Mesendoderm (in vitro differentiated cells): ENCODE data around the gene PIK3AP1.

Experiments used
- DNase-seq: peaks from one replicate; pipeline ENCODE4 v3.0.0; 2013
- H2AK5ac ChIP-seq: 2 replicates; pipeline ENCODE4 v1.6.1; 2013; ENCODE audit warnings: low read length, inconsistent platforms
- H2BK120ac ChIP-seq: 2 replicates; pipeline ENCODE4 v1.6.1; 2013; ENCODE audit warnings: low read depth, mild to moderate bottlenecking, low read length, moderate library complexity, mixed read lengths
- H2BK15ac ChIP-seq: replicated peaks from 2 replicates; pipeline ENCODE4 v1.6.1; 2013; ENCODE audit warnings: low read depth, mild to moderate bottlenecking, moderate library complexity
- H2BK5ac ChIP-seq: 2 replicates; pipeline ENCODE4 v1.6.1; 2013; ENCODE audit warnings: low read length, inconsistent platforms
- H3K18ac ChIP-seq: 2 replicates; pipeline ENCODE4 v1.6.1; 2013; ENCODE audit warnings: mild to moderate bottlenecking, low read length, mixed read lengths
- H3K23ac ChIP-seq: one replicate; pipeline ENCODE4 v1.6.1; 2013; ENCODE audit warnings: low read length
- H3K27ac ChIP-seq: 2 replicates; pipeline ENCODE4 v1.5.1; 2013; ENCODE audit warnings: low read depth, mild to moderate bottlenecking, inconsistent platforms, low read length, moderate library complexity
- H3K27me3 ChIP-seq: 2 replicates; pipeline ENCODE4 v1.6.1; 2013; ENCODE audit warnings: low read length, control low read depth, mild to moderate bottlenecking, inconsistent platforms; ENCODE audit not compliant: insufficient read depth, poor library complexity
- H3K36me3 ChIP-seq: 2 replicates; pipeline ENCODE4 v1.6.1; 2013; ENCODE audit warnings: low read length, inconsistent platforms; ENCODE audit not compliant: control insufficient read depth, insufficient read depth
- H3K4ac ChIP-seq: one replicate; pipeline ENCODE4 v1.6.1; 2013; ENCODE audit warnings: low read depth, mild to moderate bottlenecking, low read length, moderate library complexity
- H3K4me1 ChIP-seq: 2 replicates; pipeline ENCODE4 v1.6.1; 2013; ENCODE audit warnings: low read depth, low read length, inconsistent platforms; ENCODE audit not compliant: control insufficient read depth
- H3K4me2 ChIP-seq: 2 replicates; pipeline ENCODE4 v1.6.1; 2013; ENCODE audit warnings: low read length
- H3K4me3 ChIP-seq: 2 replicates; pipeline ENCODE4 v1.5.1; 2013; ENCODE audit warnings: mild to moderate bottlenecking, low read length
- H3K56ac ChIP-seq: one replicate; pipeline ENCODE4 v1.6.1; 2013; ENCODE audit warnings: low read length
- H3K79me1 ChIP-seq: 2 replicates; pipeline ENCODE4 v1.6.1; 2013; ENCODE audit warnings: low read length, inconsistent platforms
- H3K79me2 ChIP-seq: 2 replicates; pipeline ENCODE4 v1.6.1; 2013; ENCODE audit warnings: mild to moderate bottlenecking, low read length; ENCODE audit not compliant: control insufficient read depth, insufficient read depth
- H3K9ac ChIP-seq: 2 replicates; pipeline ENCODE4 v1.6.1; 2013; ENCODE audit warnings: low read length, inconsistent platforms
- H4K5ac ChIP-seq: one replicate; pipeline ENCODE4 v1.6.1; 2013; ENCODE audit warnings: low read length
- H4K8ac ChIP-seq: one replicate; pipeline ENCODE4 v1.6.1; 2013; ENCODE audit warnings: low read depth, mild to moderate bottlenecking, control low read depth, low read length, moderate library complexity
- WGBS: extraction: QIAGEN DNeasy Blood & Tissue Kit; methylation state at CpG from one replicate; pipeline ENCODE4 v1.1.7; 2013; ENCODE audit warnings: low lambda C conversion rate, missing lambda C conversion rate; ENCODE audit not compliant: insufficient coverage; ENCODE audit errors: extremely low coverage; 5-methylcytosine and 5-hydroxymethylcytosine counted together

The PIK3AP1 gene

DNA sequence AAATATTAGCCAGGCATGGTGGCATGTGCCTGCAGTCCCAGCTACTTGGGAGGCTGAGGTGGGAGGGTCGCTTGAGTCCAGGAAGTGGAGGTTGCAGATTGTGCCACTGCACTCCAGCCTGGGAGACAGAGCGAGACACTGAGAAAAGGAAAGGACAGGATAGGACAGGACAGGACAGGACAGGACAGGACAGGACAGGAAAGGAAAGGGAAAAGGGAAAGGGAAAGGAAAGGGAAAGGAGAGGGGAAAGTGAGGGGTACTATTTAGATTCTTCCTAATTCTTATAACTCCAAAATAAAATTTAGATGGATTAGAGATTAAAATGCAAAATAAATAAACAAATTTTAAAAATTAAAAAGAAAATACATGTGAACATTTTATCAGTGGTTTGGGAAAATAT, 58.7 kb downstream of the PIK3AP1 start:
- no peak overlapping the region for H3K23ac ChIP-seq
- DNase-seq: no peak
- no peak overlapping the region for H2BK5ac ChIP-seq
- no peak overlapping the region for H3K4me2 ChIP-seq
- H3K27ac ChIP-seq: no peak overlapping the region
- no peaks in the 10 kb centered on the region for H3K4me1 ChIP-seq
- H3K79me2 ChIP-seq: no peaks in the 10 kb centered on the region
- no peak overlapping the region for H3K4ac ChIP-seq
- no peak overlapping the region for H3K9ac ChIP-seq
- H4K5ac ChIP-seq: no peak overlapping the region
- H3K36me3 ChIP-seq: no peaks in the 10 kb centered on the region
- no peak overlapping the region for H3K56ac ChIP-seq
- no peak overlapping the region for H3K18ac ChIP-seq
- no peaks in the 10 kb centered on the region for H3K79me1 ChIP-seq
- no peak overlapping the region for H3K4me3 ChIP-seq
- no peak overlapping the region for H2AK5ac ChIP-seq
- no CpG with 5 or more reads among the region's 2 CpGs for WGBS
- no peak overlapping the region for H4K8ac ChIP-seq
- no peak overlapping the region for H2BK15ac ChIP-seq
- no peak overlapping the region for H2BK120ac ChIP-seq
- no peaks in the 10 kb centered on the region for H3K27me3 ChIP-seq

- Histone ChIP-seq H3K18ac (no peak overlapping the region), H3K27ac (no peak overlapping the region), H3K79me2 (no peaks in the 10 kb centered on the region), H2BK120ac (no peak overlapping the region), H3K27me3 (no peaks in the 10 kb centered on the region), H2BK5ac (no peak overlapping the region), H3K4me1 (no peaks in the 10 kb centered on the region), H2AK5ac (no peak overlapping the region), H4K8ac (no peak overlapping the region), H2BK15ac (no peak overlapping the region), H3K4me2 (no peak overlapping the region), H3K9ac (no peak overlapping the region), H3K4ac (no peak overlapping the region), H3K36me3 (no peaks in the 10 kb centered on the region), H3K56ac (no peak overlapping the region), H4K5ac (no peak overlapping the region), H3K79me1 (no peaks in the 10 kb centered on the region), H3K23ac (no peak overlapping the region), H3K4me3 (no peak overlapping the region)
- WGBS: no CpG with 5 or more reads among the region's 3 CpGs
- no peak for DNase-seq
Measured at GRCh38 chr10:96660297-96660696, 60.0 kb downstream of the PIK3AP1 start.

DNA sequence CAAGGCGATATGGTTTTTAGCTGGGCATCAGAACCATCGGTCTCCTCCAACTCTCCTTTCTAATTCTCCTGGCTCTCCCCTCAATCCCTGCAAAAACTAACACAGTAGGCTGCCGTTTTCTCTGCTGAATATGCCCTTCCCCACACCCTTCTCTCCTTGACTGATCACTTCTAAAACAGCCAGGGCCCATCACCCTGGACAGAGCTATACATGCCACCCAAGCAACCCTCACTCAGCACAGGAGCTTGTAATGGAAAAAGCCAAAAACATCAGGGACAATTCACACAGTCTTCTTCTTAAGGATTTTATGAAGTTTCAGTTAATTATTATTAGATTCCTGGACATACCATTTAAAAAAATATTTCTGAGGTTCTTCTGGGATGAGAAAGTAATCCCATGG, 61.5 kb downstream of the PIK3AP1 start:
- H3K23ac ChIP-seq: no peak overlapping the region

DNA sequence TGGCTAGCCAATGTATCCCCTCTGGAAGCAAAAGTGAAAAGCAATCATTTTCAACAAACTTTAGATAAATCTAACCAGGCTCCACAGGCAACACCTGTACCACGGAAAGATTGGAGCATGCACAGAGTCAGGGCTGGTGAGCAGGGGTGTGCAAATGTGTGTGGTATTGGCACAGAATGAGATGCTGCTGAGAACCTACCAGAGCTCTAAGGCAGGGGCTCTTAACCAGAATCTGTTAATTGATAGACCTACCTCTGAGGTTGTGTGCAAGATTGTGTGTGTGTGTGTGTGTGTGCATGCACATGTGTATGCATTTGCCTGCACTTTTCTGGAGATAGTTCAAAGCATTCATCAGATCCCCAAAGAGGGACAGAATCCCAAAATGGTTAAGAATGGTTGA, 62.9 kb downstream of the PIK3AP1 start:
- Histone ChIP-seq H3K9ac (no peak overlapping the region), H3K18ac (no peak overlapping the region), H4K5ac (no peak overlapping the region), H3K79me2 (no peaks in the 10 kb centered on the region), H3K27ac (no peak overlapping the region), H3K79me1 (no peaks in the 10 kb centered on the region), H4K8ac (no peak overlapping the region), H3K36me3 (no peaks in the 10 kb centered on the region), H2BK120ac (no peak overlapping the region), H3K27me3 (no peaks in the 10 kb centered on the region), H2BK5ac (no peak overlapping the region), H3K4me3 (no peak overlapping the region), H3K4me2 (no peak overlapping the region), H3K23ac (no peak overlapping the region), H3K4ac (no peak overlapping the region), H3K56ac (no peak overlapping the region), H2BK15ac (no peak overlapping the region), H2AK5ac (no peak overlapping the region), H3K4me1 (no peaks in the 10 kb centered on the region)
- WGBS: no CpG with 5 or more reads among the region's 1 CpG
- no peak for DNase-seq

More for the DNA sequence above, 61.5 kb downstream of the PIK3AP1 start:
- H2BK5ac ChIP-seq: no peak overlapping the region
- H3K56ac ChIP-seq: no peak overlapping the region
- no peak overlapping the region for H2BK15ac ChIP-seq
- H3K18ac ChIP-seq: no peak overlapping the region
- no peaks in the 10 kb centered on the region for H3K36me3 ChIP-seq
- H3K9ac ChIP-seq: no peak overlapping the region
- no peaks in the 10 kb centered on the region for H3K4me1 ChIP-seq
- H2BK120ac ChIP-seq: no peak overlapping the region
- no peaks in the 10 kb centered on the region for H3K79me2 ChIP-seq
- WGBS: no CpG with 5 or more reads among the region's 3 CpGs
- no peaks in the 10 kb centered on the region for H3K27me3 ChIP-seq
- H3K4me2 ChIP-seq: no peak overlapping the region
- H2AK5ac ChIP-seq: no peak overlapping the region
- H3K79me1 ChIP-seq: no peaks in the 10 kb centered on the region
- no peak overlapping the region for H4K8ac ChIP-seq
- H4K5ac ChIP-seq: no peak overlapping the region
- H3K27ac ChIP-seq: no peak overlapping the region
- no peak overlapping the region for H3K4me3 ChIP-seq
- H3K4ac ChIP-seq: no peak overlapping the region
- no peak for DNase-seq

DNA sequence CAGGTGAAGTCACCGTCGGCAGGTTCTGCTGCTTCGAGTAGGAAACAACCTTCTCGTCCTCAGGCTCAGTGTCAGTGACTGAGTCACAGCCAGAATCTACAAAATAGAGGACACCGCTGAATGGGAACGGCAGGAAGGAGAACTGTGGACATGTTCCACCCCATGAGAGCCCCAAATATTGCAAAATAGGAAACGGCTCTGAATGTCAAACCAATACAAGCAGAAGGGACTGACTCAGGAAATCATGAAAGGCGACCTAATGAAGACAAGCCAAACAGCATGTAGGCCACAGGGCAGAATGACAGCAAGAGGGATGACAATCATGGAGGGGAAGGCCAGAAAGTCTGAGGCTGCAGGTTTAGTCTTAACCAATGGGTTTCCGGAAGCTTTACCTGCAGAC, 63.5 kb downstream of the PIK3AP1 start:
- no peak overlapping the region for H2BK15ac ChIP-seq
- no peaks in the 10 kb centered on the region for H3K4me1 ChIP-seq
- H3K79me2 ChIP-seq: no peaks in the 10 kb centered on the region
- no peak overlapping the region for H3K4me3 ChIP-seq
- H3K9ac ChIP-seq: no peak overlapping the region
- no peak overlapping the region for H3K27ac ChIP-seq
- no peak overlapping the region for H2AK5ac ChIP-seq
- no peak overlapping the region for H2BK5ac ChIP-seq
- no peak overlapping the region for H3K56ac ChIP-seq
- no peak overlapping the region for H4K5ac ChIP-seq
- H3K4ac ChIP-seq: no peak overlapping the region
- no peak overlapping the region for H4K8ac ChIP-seq
- H3K23ac ChIP-seq: no peak overlapping the region
- no peak overlapping the region for H3K18ac ChIP-seq
- no CpG with 5 or more reads among the region's 9 CpGs for WGBS
- H3K4me2 ChIP-seq: no peak overlapping the region
- no peaks in the 10 kb centered on the region for H3K27me3 ChIP-seq
- no peaks in the 10 kb centered on the region for H3K36me3 ChIP-seq
- DNase-seq: no peak
- H3K79me1 ChIP-seq: no peaks in the 10 kb centered on the region
- no peak overlapping the region for H2BK120ac ChIP-seq

GRCh38 chr10:96656198-96656577, 64.1 kb downstream of the PIK3AP1 start:
- H2BK5ac ChIP-seq: no peak overlapping the region
- no CpG with 5 or more reads among the region's 3 CpGs for WGBS

More at GRCh38 chr10:96656198-96656577, 64.1 kb downstream of the PIK3AP1 start:
- Histone ChIP-seq H3K18ac (no peak overlapping the region), H2BK120ac (no peak overlapping the region), H3K79me1 (no peaks in the 10 kb centered on the region), H3K4me1 (no peaks in the 10 kb centered on the region), H3K9ac (no peak overlapping the region), H3K4me3 (no peak overlapping the region), H2BK15ac (no peak overlapping the region), H4K8ac (no peak overlapping the region), H3K27me3 (no peaks in the 10 kb centered on the region), H3K36me3 (no peaks in the 10 kb centered on the region), H3K23ac (no peak overlapping the region), H3K27ac (no peak overlapping the region), H3K79me2 (no peaks in the 10 kb centered on the region), H3K4ac (no peak overlapping the region), H3K4me2 (no peak overlapping the region), H4K5ac (no peak overlapping the region), H3K56ac (no peak overlapping the region), H2AK5ac (no peak overlapping the region)
- no peak for DNase-seq
